ENCODE results near the gene MADD. TPM values are rescaled to one million over a fixed set of nuclear protein-coding genes. Genes with fewer than 3 reads are reported as not detected.

The MADD gene
- total RNA-seq, 2 donors from 2014 or later: 22.8 to 41.2 TPM

DNA sequence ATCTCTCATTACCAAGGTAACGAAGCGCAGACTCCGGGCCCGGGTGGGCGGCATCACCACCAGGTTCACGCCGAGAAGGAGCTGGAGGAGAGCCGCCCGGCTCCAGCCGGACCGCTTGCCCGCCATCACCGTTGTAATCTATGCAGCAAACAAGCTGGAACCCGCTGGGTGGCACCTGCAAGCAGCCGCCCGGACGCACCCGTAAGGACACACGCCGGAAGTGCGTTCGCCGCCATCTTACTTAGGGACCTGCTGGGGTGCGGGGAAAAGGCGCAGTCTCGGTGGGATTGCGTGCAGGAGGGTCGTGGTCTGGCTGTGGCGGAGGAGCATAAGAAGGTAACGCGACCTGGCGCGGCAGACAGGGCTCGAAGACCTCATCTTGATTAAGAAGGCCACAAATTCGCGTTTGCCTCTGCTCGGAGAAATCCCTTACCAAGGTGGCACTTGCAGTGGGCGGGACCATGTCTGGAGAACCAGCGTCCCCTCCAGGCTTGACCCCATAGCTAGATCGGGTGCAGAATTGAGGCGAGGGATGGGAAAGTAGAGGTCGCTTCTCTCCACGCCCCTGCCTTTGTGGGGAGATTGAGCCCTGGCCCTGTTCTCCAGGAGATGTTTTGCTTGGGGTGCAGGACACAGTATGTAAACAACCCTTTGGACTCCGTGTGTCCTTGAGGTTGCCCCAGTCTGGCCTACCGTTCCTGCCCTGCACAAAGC is 21.1 kb upstream of the MADD start, which contains the start of gene ACP2:
Gene ACP2, minus strand, starts transcription at position 151 of the 714 bp plus-strand sequence. Its CDS starts 25 bp downstream, at position 126.
- Histone ChIP-seq H3K4me3 (peak within 1 kb of the TSS; percentile 87), H3K9me3 (no peaks in the 10 kb centered on the region), H3K27ac (peak within 1 kb of the TSS; percentile 74 to 87 (median 81)), H3K27me3 (no peaks in the 10 kb centered on the region), H3K4me1 (peaks cover 34% of the 10 kb centered on the region), H3K36me3 (replicated peaks in 1 of 2; ENCODE audit: insufficient read depth in 1 of 2, low read depth in 2 of 2) (peaks cover 0 to 13% of the 10 kb centered on the region in 2 donors)
- intact Hi-C loops (cut with DNase I): no loop called here
- peak; percentile 89 to 94 (median 92) for DNase-seq
- 0% methylated on average over 9 to 45 of the region's 45 CpGs for WGBS, 2 donors
- TF ChIP-seq, protein P1, sequence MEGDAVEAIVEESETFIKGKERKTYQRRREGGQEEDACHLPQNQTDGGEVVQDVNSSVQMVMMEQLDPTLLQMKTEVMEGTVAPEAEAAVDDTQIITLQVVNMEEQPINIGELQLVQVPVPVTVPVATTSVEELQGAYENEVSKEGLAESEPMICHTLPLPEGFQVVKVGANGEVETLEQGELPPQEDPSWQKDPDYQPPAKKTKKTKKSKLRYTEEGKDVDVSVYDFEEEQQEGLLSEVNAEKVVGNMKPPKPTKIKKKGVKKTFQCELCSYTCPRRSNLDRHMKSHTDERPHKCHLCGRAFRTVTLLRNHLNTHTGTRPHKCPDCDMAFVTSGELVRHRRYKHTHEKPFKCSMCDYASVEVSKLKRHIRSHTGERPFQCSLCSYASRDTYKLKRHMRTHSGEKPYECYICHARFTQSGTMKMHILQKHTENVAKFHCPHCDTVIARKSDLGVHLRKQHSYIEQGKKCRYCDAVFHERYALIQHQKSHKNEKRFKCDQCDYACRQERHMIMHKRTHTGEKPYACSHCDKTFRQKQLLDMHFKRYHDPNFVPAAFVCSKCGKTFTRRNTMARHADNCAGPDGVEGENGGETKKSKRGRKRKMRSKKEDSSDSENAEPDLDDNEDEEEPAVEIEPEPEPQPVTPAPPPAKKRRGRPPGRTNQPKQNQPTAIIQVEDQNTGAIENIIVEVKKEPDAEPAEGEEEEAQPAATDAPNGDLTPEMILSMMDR (IDR thresholded peaks at IDR 0.05): peak in 4 of 7 experiments; percentile 28 to 42 (median 38)
- peak; percentile 51 to 89 (median 82) for TF ChIP-seq POLR2A (IDR thresholded peaks at IDR 0.05)
- peak; percentile 98 for ATAC-seq

DNA sequence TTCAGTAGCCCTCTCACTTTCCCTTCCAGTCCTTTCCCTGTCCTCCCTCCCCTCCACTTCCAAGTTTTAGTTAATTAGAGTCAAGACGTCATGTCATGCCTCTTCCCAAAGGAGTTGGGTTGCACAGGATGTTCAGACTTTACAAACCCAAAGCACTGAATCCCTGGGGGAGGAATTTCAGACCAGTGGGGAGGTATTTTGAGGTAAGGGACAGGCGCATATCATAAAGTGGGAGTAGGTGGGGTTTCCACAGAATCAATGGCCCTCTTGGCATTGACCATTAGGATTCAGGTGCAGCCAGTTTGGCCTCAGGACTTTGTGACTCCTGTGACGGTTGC is 20.6 kb upstream of the MADD start:
- TF ChIP-seq POLR2A (IDR thresholded peaks at IDR 0.05): no peak
- TF ChIP-seq, protein P1 (IDR thresholded peaks at IDR 0.05): no peak
- DNase-seq: no peak

DNA sequence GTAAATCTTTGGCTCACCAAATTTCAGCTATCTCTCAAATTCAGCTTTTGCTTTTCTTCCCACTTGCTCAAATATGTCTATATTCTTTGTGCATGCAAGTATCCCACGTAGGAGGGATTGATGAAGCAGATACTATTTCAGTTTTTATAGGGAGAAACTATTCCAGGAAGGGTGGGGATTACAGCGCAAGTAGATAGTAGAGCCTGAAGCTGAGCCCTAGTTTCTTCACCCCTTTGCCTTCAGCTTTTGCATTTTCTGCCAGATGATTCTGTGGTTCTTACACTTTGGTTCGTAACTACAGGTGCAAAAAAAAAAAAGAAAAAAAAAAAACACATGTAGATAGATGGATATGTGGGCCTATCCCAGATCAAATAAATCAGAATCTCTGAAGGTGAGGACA is 18.2 kb upstream of the MADD start:
- 84 to 92% methylated on average over 3 of the region's 3 CpGs for WGBS, 2 donors
- TF ChIP-seq, protein P1 (IDR thresholded peaks at IDR 0.05): no peak
- no peak for TF ChIP-seq POLR2A (IDR thresholded peaks at IDR 0.05)
- intact Hi-C loops (cut with DNase I): no loop called here

More for the DNA sequence above, 20.6 kb upstream of the MADD start:
- peak overlapping the region in 3 of 4 donors; percentile 81 to 87 (median 81) for H3K27ac ChIP-seq
- no peak for ATAC-seq
- no peaks in the 10 kb centered on the region for H3K9me3 ChIP-seq
- H3K4me3 ChIP-seq: peak overlapping the region; percentile 87
- peaks cover 0 to 10% of the 10 kb centered on the region in 2 donors for H3K36me3 ChIP-seq (replicated peaks in 1 of 2; ENCODE audit: insufficient read depth in 1 of 2, low read depth in 2 of 2)
- peaks cover 40% of the 10 kb centered on the region for H3K4me1 ChIP-seq
- 43 to 54% methylated on average over 3 of the region's 3 CpGs for WGBS, 2 donors
- intact Hi-C loops (cut with DNase I): no loop called here
- H3K27me3 ChIP-seq: no peaks in the 10 kb centered on the region

DNA sequence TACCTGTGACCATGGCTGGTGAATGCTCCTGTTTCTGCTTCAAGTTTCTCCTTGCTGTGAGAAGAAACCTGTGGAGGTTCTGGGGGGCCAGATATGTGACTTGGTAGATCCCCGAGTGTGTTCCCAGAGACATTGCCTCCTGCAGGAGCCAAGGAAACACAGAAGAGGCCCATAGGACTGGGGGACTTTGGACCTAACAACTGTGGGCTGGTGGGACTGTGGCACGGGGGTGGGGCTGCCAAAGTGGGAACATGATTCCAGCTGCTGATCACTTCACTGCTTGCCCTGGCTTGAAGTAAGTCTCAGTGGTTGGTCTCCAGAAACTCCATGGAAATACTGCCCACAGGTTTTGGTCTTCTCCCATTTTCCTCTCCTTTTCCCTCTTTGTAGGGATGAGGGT is 16.3 kb upstream of the MADD start:
- no peak for DNase-seq
- Histone ChIP-seq H3K36me3 (replicated peaks in 1 of 2; ENCODE audit: insufficient read depth in 1 of 2, low read depth in 2 of 2) (no peaks in the 10 kb centered on the region), H3K9me3 (no peaks in the 10 kb centered on the region), H3K4me1 (peaks cover 52% of the 10 kb centered on the region), H3K27ac (peak overlapping the region in 3 of 4 donors; percentile 55 to 74 (median 61)), H3K4me3 (no peak overlapping the region), H3K27me3 (no peaks in the 10 kb centered on the region)
- intact Hi-C loops (cut with DNase I): no loop called here
- WGBS, 2 donors: 66 to 92% methylated on average over 2 of the region's 2 CpGs
- TF ChIP-seq POLR2A (IDR thresholded peaks at IDR 0.05): no peak
- TF ChIP-seq, protein P1 (IDR thresholded peaks at IDR 0.05): no peak
- ATAC-seq: no peak

More for the DNA sequence above, 18.2 kb upstream of the MADD start:
- ATAC-seq: no peak
- H3K27ac ChIP-seq: no peak overlapping the region
- H3K4me3 ChIP-seq: no peak overlapping the region
- DNase-seq: no peak
- no peaks in the 10 kb centered on the region for H3K27me3 ChIP-seq
- peaks cover 47% of the 10 kb centered on the region for H3K4me1 ChIP-seq
- no peaks in the 10 kb centered on the region for H3K9me3 ChIP-seq
- no peaks in the 10 kb centered on the region for H3K36me3 ChIP-seq (replicated peaks in 1 of 2; ENCODE audit: insufficient read depth in 1 of 2, low read depth in 2 of 2)
